Naive thymus-derived CD8-positive, alpha-beta T cell (primary cell): ENCODE measurements around the gene CAMK1D. TPM values are rescaled to one million over a fixed set of nuclear protein-coding genes. Genes with fewer than 3 reads are reported as not detected.
"Not testable (repeated sequence)": the region's sequence is repeated elsewhere in the genome, so short reads cannot be mapped to it uniquely, and the experiment has no call there.

Experiments used
- ATAC-seq, 2 donors: fragments of 150-1000 bp; cut with Tn5 transposase in 1 of 2; sonication (Bioruptor Pico), chemical (Tn5 transposase) in 1 of 2; 1 replicate in 1 of 2; 2 replicates in 1 of 2; pipeline ENCODE4 v1.10.0; 2021; ENCODE audit warnings: mild to moderate bottlenecking in 2 of 2, moderate library complexity in 2 of 2
- POLR2A ChIA-PET: fragments of 350-600 bp; sonication (Branson Sonifier 250); formaldehyde crosslinking; loops from one replicate; lab custom pipeline; 2021; ENCODE audit warnings: antibody characterized with exemption; lab: Charles Lee
- DNase-seq, 10 donors: peaks; one replicate each; pipeline versions ENCODE4 v3.0.0 to v3.0.0-alpha.2; 2020 to 2022
- H3K27ac Mint-ChIP-seq, 10 donors: one replicate each; pipeline ENCODE4 v1.8.0; 2020 to 2022; ENCODE audit warnings: mild to moderate bottlenecking in 10 of 10, mixed read lengths in 10 of 10, moderate library complexity in 4 of 10, inconsistent platforms in 1 of 10
- H3K27me3 Mint-ChIP-seq, 5 donors: one replicate each; pipeline ENCODE4 v1.8.0; 2021 to 2022; ENCODE audit warnings: mixed read lengths in 5 of 5
- H3K36me3 Mint-ChIP-seq, 3 donors: one replicate each; pipeline ENCODE4 v1.8.0; 2020 to 2022; ENCODE audit warnings: mixed read lengths in 3 of 3, mild to moderate bottlenecking in 2 of 3, inconsistent platforms in 1 of 3
- H3K4me1 Mint-ChIP-seq, 4 donors: one replicate each; pipeline ENCODE4 v1.8.0; 2021 to 2022; ENCODE audit warnings: mixed read lengths in 4 of 4
- H3K4me3 Mint-ChIP-seq, 10 donors: one replicate each; pipeline ENCODE4 v1.8.0; 2020 to 2022; ENCODE audit warnings: mild to moderate bottlenecking in 10 of 10, mixed read lengths in 10 of 10, moderate library complexity in 6 of 10, inconsistent platforms in 1 of 10
- H3K9me3 Mint-ChIP-seq, 9 donors: one replicate each; pipeline ENCODE4 v1.8.0; 2020 to 2022; ENCODE audit warnings: mixed read lengths in 9 of 9, mild to moderate bottlenecking in 3 of 9, inconsistent platforms in 1 of 9, moderate library complexity in 1 of 9
- polyA plus RNA-seq, 3 donors: library from polyadenylated mRNA; unstranded; fragments of 300-500 nt; fragmentation: Illumina TruSeq; gene quantifications; one replicate each; pipeline ENCODE4 v1.2.3, GENCODE V29; 2021
- total RNA-seq, 8 experiments: library from RNA in 2 of 8; stranded (reverse) in 2 of 8; gene quantifications; one replicate each; pipeline ENCODE4 v1.2.3 and lab custom pipeline; 2021 to 2026

The CAMK1D gene
- total and polyA plus RNA-seq, 5 experiments from 2014 or later = 7.5 to 18.5 (median 12.3) TPM

- H3K9me3 Mint-ChIP-seq = no peaks in the 10 kb centered on the region
- peaks cover 6 to 52% (median 39%) of the 10 kb centered on the region in 3 donors for H3K36me3 Mint-ChIP-seq
- ATAC-seq (no peak), DNase-seq (no peak)
- no peak overlapping the region for H3K4me3 Mint-ChIP-seq
- POLR2A ChIA-PET = no interaction called here
- H3K4me1 Mint-ChIP-seq = no peaks in the 10 kb centered on the region
- no peaks in the 10 kb centered on the region for H3K27me3 Mint-ChIP-seq
- no peak overlapping the region for H3K27ac Mint-ChIP-seq
Measured at GRCh38 chr10:12796401-12797160, 447.2 kb downstream of the CAMK1D start.

- ATAC-seq (no peak), DNase-seq (no peak)
- no peak overlapping the region for H3K4me3 Mint-ChIP-seq
- no peaks in the 10 kb centered on the region for H3K9me3 Mint-ChIP-seq
- H3K27me3 Mint-ChIP-seq = no peaks in the 10 kb centered on the region
- POLR2A ChIA-PET = no interaction called here
- H3K36me3 Mint-ChIP-seq = peaks cover 6 to 53% (median 39%) of the 10 kb centered on the region in 3 donors
- no peaks in the 10 kb centered on the region for H3K4me1 Mint-ChIP-seq
- peak overlapping the region in 1 of 10 donors; percentile 32 for H3K27ac Mint-ChIP-seq
Measured at GRCh38 chr10:12797471-12798262, 448.3 kb downstream of the CAMK1D start.

DNA sequence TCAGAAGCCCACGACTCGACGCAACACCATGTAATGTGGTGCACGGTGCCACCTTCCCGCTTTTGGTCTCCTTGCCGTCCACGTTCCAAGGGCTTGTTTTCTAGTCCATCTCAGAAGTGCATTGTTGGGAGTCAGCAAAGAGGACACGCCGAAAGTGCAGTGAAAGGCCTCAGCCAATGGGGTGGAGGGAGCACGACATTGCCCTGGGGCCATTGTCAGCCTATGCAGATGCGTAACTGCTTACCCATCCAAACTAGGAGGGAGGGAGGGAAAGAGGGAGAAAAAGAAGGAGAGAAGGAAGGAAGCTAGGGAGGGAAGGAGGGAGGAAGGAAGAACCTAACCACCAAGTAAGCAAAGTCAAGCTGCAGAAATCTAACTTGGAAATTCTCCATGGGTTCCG, 449.8 kb downstream of the CAMK1D start:
- Mint-ChIP-seq H3K9me3 (no peaks in the 10 kb centered on the region), H3K4me1 (no peaks in the 10 kb centered on the region), H3K4me3 (no peak overlapping the region), H3K27me3 (no peaks in the 10 kb centered on the region), H3K27ac (no peak overlapping the region), H3K36me3 (peaks cover under 1 to 38% (median 35%) of the 10 kb centered on the region in 3 donors)
- no peak for DNase-seq
- ATAC-seq = no peak
- POLR2A ChIA-PET = no interaction called here

GRCh38 chr10:12799714-12800113, 450.4 kb downstream of the CAMK1D start:
- no peak for DNase-seq
- H3K27ac Mint-ChIP-seq = peak overlapping the region in 1 of 10 donors; percentile 37
- no peaks in the 10 kb centered on the region for H3K4me1 Mint-ChIP-seq
- no peak overlapping the region for H3K4me3 Mint-ChIP-seq
- no peaks in the 10 kb centered on the region for H3K27me3 Mint-ChIP-seq
- POLR2A ChIA-PET = no interaction called here
- no peaks in the 10 kb centered on the region for H3K9me3 Mint-ChIP-seq
- H3K36me3 Mint-ChIP-seq = peaks cover 0 to 38% (median 36%) of the 10 kb centered on the region in 3 donors
- no peak for ATAC-seq

GRCh38 chr10:12800302-12800701, 451.0 kb downstream of the CAMK1D start:
- ATAC-seq (no peak), DNase-seq (no peak)
- H3K4me1 Mint-ChIP-seq = no peaks in the 10 kb centered on the region
- H3K27me3 Mint-ChIP-seq = no peaks in the 10 kb centered on the region
- H3K9me3 Mint-ChIP-seq = no peaks in the 10 kb centered on the region
- POLR2A ChIA-PET = interaction anchor here (0.9 kb wide), 1 partner anchor 13 kb away, joined by 4 read pairs; no protein-coding TSS in a partner anchor
- H3K4me3 Mint-ChIP-seq = no peak overlapping the region
- peaks cover 0 to 34% (median 30%) of the 10 kb centered on the region in 3 donors for H3K36me3 Mint-ChIP-seq
- no peak overlapping the region for H3K27ac Mint-ChIP-seq

GRCh38 chr10:12801214-12802087, 452.1 kb downstream of the CAMK1D start:
- POLR2A ChIA-PET = no interaction called here
- Mint-ChIP-seq H3K27me3 (no peaks in the 10 kb centered on the region), H3K9me3 (no peaks in the 10 kb centered on the region), H3K4me1 (no peaks in the 10 kb centered on the region), H3K4me3 (no peak overlapping the region), H3K36me3 (peaks cover 0 to 30% (median 29%) of the 10 kb centered on the region in 3 donors), H3K27ac (no peak overlapping the region)
- ATAC-seq (no peak), DNase-seq (no peak)

DNA sequence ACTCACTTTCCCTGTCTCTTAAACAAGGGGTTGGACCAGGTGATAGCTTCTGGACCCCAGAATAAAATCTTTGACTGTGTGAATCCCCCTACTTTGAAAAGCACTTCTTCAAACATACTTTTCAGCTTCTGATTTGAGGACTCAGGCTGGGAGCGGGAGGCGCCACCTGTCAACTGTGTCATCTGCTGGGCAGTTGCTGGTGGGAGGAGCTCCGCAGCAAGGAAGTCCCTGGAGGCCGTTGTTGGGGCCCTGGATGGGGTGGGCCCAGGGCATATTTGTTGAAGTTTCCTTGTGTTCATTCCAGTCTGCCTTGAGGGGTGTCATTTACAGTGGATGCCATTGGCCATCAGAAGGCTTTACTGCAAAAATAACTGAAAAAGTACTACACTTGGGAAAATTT, 454.4 kb downstream of the CAMK1D start:
- ATAC-seq (no peak), DNase-seq (no peak)
- Mint-ChIP-seq H3K27me3 (no peaks in the 10 kb centered on the region), H3K4me3 (no peak overlapping the region), H3K9me3 (no peaks in the 10 kb centered on the region), H3K36me3 (peaks cover 0 to 32% (median 22%) of the 10 kb centered on the region in 3 donors), H3K4me1 (no peaks in the 10 kb centered on the region), H3K27ac (no peak overlapping the region)
- POLR2A ChIA-PET = no interaction called here

GRCh38 chr10:12806228-12807095, 457.1 kb downstream of the CAMK1D start:
- no peak for ATAC-seq
- no peak for DNase-seq
- no peak overlapping the region for H3K27ac Mint-ChIP-seq
- POLR2A ChIA-PET = no interaction called here
- no peaks in the 10 kb centered on the region for H3K4me1 Mint-ChIP-seq
- no peak overlapping the region for H3K4me3 Mint-ChIP-seq
- peaks cover 0 to 26% (median 17%) of the 10 kb centered on the region in 3 donors for H3K36me3 Mint-ChIP-seq
- H3K9me3 Mint-ChIP-seq = peaks cover 0 to 6% (median 0%) of the 10 kb centered on the region in 9 donors
- no peaks in the 10 kb centered on the region for H3K27me3 Mint-ChIP-seq

DNA sequence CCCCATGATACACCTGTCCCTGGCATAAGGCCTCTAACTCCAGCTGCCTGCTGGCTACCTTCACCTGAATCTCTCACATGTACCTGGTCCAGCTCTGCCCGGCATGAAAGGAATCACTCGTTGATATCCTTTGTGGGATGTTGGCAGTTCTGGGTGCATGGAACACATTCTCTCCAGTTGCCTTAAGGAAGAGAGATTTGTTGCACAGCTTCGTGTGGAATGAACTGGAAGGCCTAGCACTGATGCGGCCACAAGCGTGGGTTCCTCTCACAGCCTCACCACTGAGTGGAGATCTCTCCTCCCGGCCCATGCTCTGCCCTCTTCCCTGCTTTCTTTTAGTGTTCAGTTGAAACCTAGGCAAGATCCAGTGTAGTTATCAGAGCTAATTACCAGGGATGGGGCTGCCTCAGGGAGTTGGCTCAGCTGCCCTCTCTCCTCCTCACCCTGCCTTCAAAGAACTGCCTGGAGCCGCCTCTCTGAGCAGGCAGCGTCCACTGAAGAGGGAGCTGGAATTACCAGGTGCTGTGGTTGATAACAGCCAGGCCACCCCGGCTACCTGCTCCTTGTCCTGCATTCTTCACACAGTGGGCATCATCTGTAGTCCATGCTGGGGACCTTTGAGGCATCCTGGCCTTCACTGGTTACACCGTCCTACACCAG, 457.9 kb downstream of the CAMK1D start:
- peaks cover 0 to 6% (median 0%) of the 10 kb centered on the region in 9 donors for H3K9me3 Mint-ChIP-seq
- POLR2A ChIA-PET = no interaction called here
- H3K4me3 Mint-ChIP-seq = no peak overlapping the region
- H3K36me3 Mint-ChIP-seq = peaks cover 0 to 33% (median 21%) of the 10 kb centered on the region in 3 donors
- ATAC-seq (no peak), DNase-seq (no peak)
- no peaks in the 10 kb centered on the region for H3K27me3 Mint-ChIP-seq
- no peak overlapping the region for H3K27ac Mint-ChIP-seq
- no peaks in the 10 kb centered on the region for H3K4me1 Mint-ChIP-seq

- POLR2A ChIA-PET = no interaction called here
Measured at GRCh38 chr10:12808014-12808613, 458.8 kb downstream of the CAMK1D start.

GRCh38 chr10:12810046-12810445, 460.7 kb downstream of the CAMK1D start:
- H3K9me3 Mint-ChIP-seq = peaks cover 0 to 18% (median 13%) of the 10 kb centered on the region in 9 donors
- ATAC-seq, H3K27me3 Mint-ChIP-seq, DNase-seq, POLR2A ChIA-PET, H3K4me1 Mint-ChIP-seq, H3K4me3 Mint-ChIP-seq, H3K27ac Mint-ChIP-seq: not testable (repeated sequence)
- peaks cover 15 to 48% (median 42%) of the 10 kb centered on the region in 3 donors for H3K36me3 Mint-ChIP-seq

More at GRCh38 chr10:12808014-12808613, 458.8 kb downstream of the CAMK1D start:
- H3K4me1 Mint-ChIP-seq = no peaks in the 10 kb centered on the region
- peaks cover 0 to 7% (median 2%) of the 10 kb centered on the region in 9 donors for H3K9me3 Mint-ChIP-seq
- H3K27ac Mint-ChIP-seq = no peak overlapping the region
- no peaks in the 10 kb centered on the region for H3K27me3 Mint-ChIP-seq
- H3K4me3 Mint-ChIP-seq = no peak overlapping the region
- no peak for DNase-seq
- ATAC-seq = no peak
- peaks cover 2 to 35% (median 24%) of the 10 kb centered on the region in 3 donors for H3K36me3 Mint-ChIP-seq
